ENCODE data around the gene TMEM63B.

Gene TMEM63B

GRCh38 chr6:44127186-44128019 lies at the start of gene TMEM63B, which contains the start of gene MRPL14:
TSS of gene TMEM63B (plus strand) at chr6:44127554. CDS start at chr6:44134585, 7,031 bp downstream.
TSS of gene MRPL14 (minus strand) at chr6:44127452. CDS start at chr6:44116611, 10,841 bp downstream.
- Histone ChIP-seq H3K4me1 (ENCODE audit: control insufficient read depth, low read depth, low read length) (peaks cover 19% of the 10 kb centered on the region), H3K4me3 (ENCODE audit: low read length) (peak within 1 kb of the TSS; percentile 84), H3K27me3 (ENCODE audit: control insufficient read depth, insufficient read depth, low read length) (no peaks in the 10 kb centered on the region), H3K36me3 (ENCODE audit: control insufficient read depth, low read depth, low read length) (no peaks in the 10 kb centered on the region), H3K9me3 (ENCODE audit: control insufficient read depth, low read depth, low read length) (no peaks in the 10 kb centered on the region), H3K27ac (ENCODE audit: low read length) (no peak within 1 kb of the TSS), H3K9ac (ENCODE audit: low read length) (peak within 1 kb of the TSS; percentile 71)

GRCh38 chr6:44078219-44078826 lies 49.0 kb upstream of the TMEM63B start:
- Histone ChIP-seq H3K27me3 (ENCODE audit: control insufficient read depth, insufficient read depth, low read length) (peaks cover 16% of the 10 kb centered on the region), H3K4me3 (ENCODE audit: low read length) (no peak overlapping the region), H3K27ac (ENCODE audit: low read length) (no peak overlapping the region)

GRCh38 chr6:44078827-44079671 lies 48.3 kb upstream of the TMEM63B start:
- no peak overlapping the region for H3K4me3 ChIP-seq (ENCODE audit: low read length)
- no peaks in the 10 kb centered on the region for H3K9me3 ChIP-seq (ENCODE audit: control insufficient read depth, low read depth, low read length)
- H3K27ac ChIP-seq (ENCODE audit: low read length) = no peak overlapping the region
- peaks cover 11% of the 10 kb centered on the region for H3K4me1 ChIP-seq (ENCODE audit: control insufficient read depth, low read depth, low read length)
- H3K36me3 ChIP-seq (ENCODE audit: control insufficient read depth, low read depth, low read length) = no peaks in the 10 kb centered on the region
- no peak overlapping the region for H3K9ac ChIP-seq (ENCODE audit: low read length)
- H3K27me3 ChIP-seq (ENCODE audit: control insufficient read depth, insufficient read depth, low read length) = peaks cover 13% of the 10 kb centered on the region

More at GRCh38 chr6:44078219-44078826, 49.0 kb upstream of the TMEM63B start:
- H3K36me3 ChIP-seq (ENCODE audit: control insufficient read depth, low read depth, low read length) = no peaks in the 10 kb centered on the region
- no peaks in the 10 kb centered on the region for H3K9me3 ChIP-seq (ENCODE audit: control insufficient read depth, low read depth, low read length)
- peaks cover 15% of the 10 kb centered on the region for H3K4me1 ChIP-seq (ENCODE audit: control insufficient read depth, low read depth, low read length)
- no peak overlapping the region for H3K9ac ChIP-seq (ENCODE audit: low read length)

GRCh38 chr6:44079672-44080071 lies 47.7 kb upstream of the TMEM63B start:
- no peaks in the 10 kb centered on the region for H3K36me3 ChIP-seq (ENCODE audit: control insufficient read depth, low read depth, low read length)
- H3K4me3 ChIP-seq (ENCODE audit: low read length) = no peak overlapping the region
- H3K9me3 ChIP-seq (ENCODE audit: control insufficient read depth, low read depth, low read length) = no peaks in the 10 kb centered on the region
- H3K27ac ChIP-seq (ENCODE audit: low read length) = no peak overlapping the region
- no peak overlapping the region for H3K9ac ChIP-seq (ENCODE audit: low read length)
- peaks cover 9% of the 10 kb centered on the region for H3K4me1 ChIP-seq (ENCODE audit: control insufficient read depth, low read depth, low read length)
- peaks cover 10% of the 10 kb centered on the region for H3K27me3 ChIP-seq (ENCODE audit: control insufficient read depth, insufficient read depth, low read length)

- peaks cover 12% of the 10 kb centered on the region for H3K4me1 ChIP-seq (ENCODE audit: control insufficient read depth, low read depth, low read length)
- H3K9ac ChIP-seq (ENCODE audit: low read length) = no peak overlapping the region
- no peak overlapping the region for H3K27ac ChIP-seq (ENCODE audit: low read length)
- peaks cover 5% of the 10 kb centered on the region for H3K27me3 ChIP-seq (ENCODE audit: control insufficient read depth, insufficient read depth, low read length)
- no peaks in the 10 kb centered on the region for H3K36me3 ChIP-seq (ENCODE audit: control insufficient read depth, low read depth, low read length)
- no peaks in the 10 kb centered on the region for H3K9me3 ChIP-seq (ENCODE audit: control insufficient read depth, low read depth, low read length)
- no peak overlapping the region for H3K4me3 ChIP-seq (ENCODE audit: low read length)
These were observed 46.5 kb upstream of the TMEM63B start for GRCh38 chr6:44080561-44081521.

- Histone ChIP-seq H3K4me1 (ENCODE audit: control insufficient read depth, low read depth, low read length) (peaks cover 8% of the 10 kb centered on the region), H3K4me3 (ENCODE audit: low read length) (no peak overlapping the region), H3K9me3 (ENCODE audit: control insufficient read depth, low read depth, low read length) (no peaks in the 10 kb centered on the region), H3K27ac (ENCODE audit: low read length) (no peak overlapping the region), H3K36me3 (ENCODE audit: control insufficient read depth, low read depth, low read length) (no peaks in the 10 kb centered on the region), H3K27me3 (ENCODE audit: control insufficient read depth, insufficient read depth, low read length) (no peaks in the 10 kb centered on the region), H3K9ac (ENCODE audit: low read length) (no peak overlapping the region)
These were observed 45.6 kb upstream of the TMEM63B start for GRCh38 chr6:44081753-44082152.

GRCh38 chr6:44082872-44083321 lies 44.5 kb upstream of the TMEM63B start:
- no peak overlapping the region for H3K4me3 ChIP-seq (ENCODE audit: low read length)
- peaks cover 5% of the 10 kb centered on the region for H3K4me1 ChIP-seq (ENCODE audit: control insufficient read depth, low read depth, low read length)
- no peaks in the 10 kb centered on the region for H3K36me3 ChIP-seq (ENCODE audit: control insufficient read depth, low read depth, low read length)
- no peaks in the 10 kb centered on the region for H3K27me3 ChIP-seq (ENCODE audit: control insufficient read depth, insufficient read depth, low read length)
- H3K9ac ChIP-seq (ENCODE audit: low read length) = no peak overlapping the region
- H3K9me3 ChIP-seq (ENCODE audit: control insufficient read depth, low read depth, low read length) = no peaks in the 10 kb centered on the region
- H3K27ac ChIP-seq (ENCODE audit: low read length) = no peak overlapping the region

- no peak overlapping the region for H3K4me3 ChIP-seq (ENCODE audit: low read length)
- peaks cover 5% of the 10 kb centered on the region for H3K4me1 ChIP-seq (ENCODE audit: control insufficient read depth, low read depth, low read length)
- H3K27ac ChIP-seq (ENCODE audit: low read length) = no peak overlapping the region
- H3K9ac ChIP-seq (ENCODE audit: low read length) = no peak overlapping the region
- H3K9me3 ChIP-seq (ENCODE audit: control insufficient read depth, low read depth, low read length) = no peaks in the 10 kb centered on the region
- H3K36me3 ChIP-seq (ENCODE audit: control insufficient read depth, low read depth, low read length) = no peaks in the 10 kb centered on the region
- H3K27me3 ChIP-seq (ENCODE audit: control insufficient read depth, insufficient read depth, low read length) = no peaks in the 10 kb centered on the region
These were observed 42.9 kb upstream of the TMEM63B start for GRCh38 chr6:44084231-44085014.

GRCh38 chr6:44085219-44085618 lies 42.1 kb upstream of the TMEM63B start:
- H3K4me1 ChIP-seq (ENCODE audit: control insufficient read depth, low read depth, low read length) = peaks cover 5% of the 10 kb centered on the region
- no peak overlapping the region for H3K27ac ChIP-seq (ENCODE audit: low read length)
- H3K9ac ChIP-seq (ENCODE audit: low read length) = no peak overlapping the region
- no peaks in the 10 kb centered on the region for H3K27me3 ChIP-seq (ENCODE audit: control insufficient read depth, insufficient read depth, low read length)
- no peaks in the 10 kb centered on the region for H3K36me3 ChIP-seq (ENCODE audit: control insufficient read depth, low read depth, low read length)
- H3K4me3 ChIP-seq (ENCODE audit: low read length) = no peak overlapping the region
- no peaks in the 10 kb centered on the region for H3K9me3 ChIP-seq (ENCODE audit: control insufficient read depth, low read depth, low read length)

GRCh38 chr6:44086931-44087574 lies 40.3 kb upstream of the TMEM63B start:
- Histone ChIP-seq H3K9ac (ENCODE audit: low read length) (no peak overlapping the region), H3K27ac (ENCODE audit: low read length) (no peak overlapping the region)

More at GRCh38 chr6:44086931-44087574, 40.3 kb upstream of the TMEM63B start:
- Histone ChIP-seq H3K36me3 (ENCODE audit: control insufficient read depth, low read depth, low read length) (no peaks in the 10 kb centered on the region), H3K9me3 (ENCODE audit: control insufficient read depth, low read depth, low read length) (no peaks in the 10 kb centered on the region), H3K4me3 (ENCODE audit: low read length) (no peak overlapping the region), H3K27me3 (ENCODE audit: control insufficient read depth, insufficient read depth, low read length) (no peaks in the 10 kb centered on the region), H3K4me1 (ENCODE audit: control insufficient read depth, low read depth, low read length) (peaks cover 5% of the 10 kb centered on the region)
